ENCODE results near the gene ARMC9.

DNA sequence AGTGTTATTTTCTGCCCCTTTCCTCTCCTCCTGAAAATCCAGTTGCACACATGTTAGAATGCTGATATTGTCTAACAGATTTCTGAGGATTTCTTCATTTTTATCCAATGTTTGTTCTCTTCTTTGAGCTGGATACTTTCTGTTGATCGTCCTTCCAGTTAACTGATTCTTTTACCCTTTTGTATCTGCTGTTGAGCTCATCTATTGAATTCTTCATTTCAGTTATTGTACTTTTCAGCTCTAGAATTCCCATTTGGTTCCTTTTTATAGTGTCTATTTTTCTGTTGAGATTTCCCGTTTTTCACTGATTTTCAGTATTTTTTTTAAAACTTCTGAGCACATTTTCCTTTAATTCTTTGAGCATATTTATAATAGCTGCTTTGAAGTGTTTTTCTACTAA, 119.1 kb downstream of the ARMC9 start:
- TF ChIP-seq, protein P1, sequence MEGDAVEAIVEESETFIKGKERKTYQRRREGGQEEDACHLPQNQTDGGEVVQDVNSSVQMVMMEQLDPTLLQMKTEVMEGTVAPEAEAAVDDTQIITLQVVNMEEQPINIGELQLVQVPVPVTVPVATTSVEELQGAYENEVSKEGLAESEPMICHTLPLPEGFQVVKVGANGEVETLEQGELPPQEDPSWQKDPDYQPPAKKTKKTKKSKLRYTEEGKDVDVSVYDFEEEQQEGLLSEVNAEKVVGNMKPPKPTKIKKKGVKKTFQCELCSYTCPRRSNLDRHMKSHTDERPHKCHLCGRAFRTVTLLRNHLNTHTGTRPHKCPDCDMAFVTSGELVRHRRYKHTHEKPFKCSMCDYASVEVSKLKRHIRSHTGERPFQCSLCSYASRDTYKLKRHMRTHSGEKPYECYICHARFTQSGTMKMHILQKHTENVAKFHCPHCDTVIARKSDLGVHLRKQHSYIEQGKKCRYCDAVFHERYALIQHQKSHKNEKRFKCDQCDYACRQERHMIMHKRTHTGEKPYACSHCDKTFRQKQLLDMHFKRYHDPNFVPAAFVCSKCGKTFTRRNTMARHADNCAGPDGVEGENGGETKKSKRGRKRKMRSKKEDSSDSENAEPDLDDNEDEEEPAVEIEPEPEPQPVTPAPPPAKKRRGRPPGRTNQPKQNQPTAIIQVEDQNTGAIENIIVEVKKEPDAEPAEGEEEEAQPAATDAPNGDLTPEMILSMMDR (IDR thresholded peaks at IDR 0.05; ENCODE audit: poor library complexity) = no peak
- TF ChIP-seq EZH2 (IDR thresholded peaks at IDR 0.05; ENCODE audit: borderline replicate concordance) (no peak), EZH2phosphoT487 (IDR thresholded peaks at IDR 0.05; ENCODE audit: low read depth, severe bottlenecking, unreplicated experiment) (no peak)
